GM20431 (cell line): ENCODE results near the gene GBE1.
"Not testable (repeated sequence)": the region's sequence is repeated elsewhere in the genome, so short reads cannot be mapped to it uniquely, and the experiment has no call there.

Source experiments
- in situ Hi-C: fragments of 300-500 bp; cut with MseI, MboI; formaldehyde crosslinking; loops from one replicate; pipeline ENCODE4 v1.15.0; 2020; ENCODE audit warnings: low sequenced_read_pairs; ENCODE audit not compliant: unreplicated experiment

GBE1 gene

DNA sequence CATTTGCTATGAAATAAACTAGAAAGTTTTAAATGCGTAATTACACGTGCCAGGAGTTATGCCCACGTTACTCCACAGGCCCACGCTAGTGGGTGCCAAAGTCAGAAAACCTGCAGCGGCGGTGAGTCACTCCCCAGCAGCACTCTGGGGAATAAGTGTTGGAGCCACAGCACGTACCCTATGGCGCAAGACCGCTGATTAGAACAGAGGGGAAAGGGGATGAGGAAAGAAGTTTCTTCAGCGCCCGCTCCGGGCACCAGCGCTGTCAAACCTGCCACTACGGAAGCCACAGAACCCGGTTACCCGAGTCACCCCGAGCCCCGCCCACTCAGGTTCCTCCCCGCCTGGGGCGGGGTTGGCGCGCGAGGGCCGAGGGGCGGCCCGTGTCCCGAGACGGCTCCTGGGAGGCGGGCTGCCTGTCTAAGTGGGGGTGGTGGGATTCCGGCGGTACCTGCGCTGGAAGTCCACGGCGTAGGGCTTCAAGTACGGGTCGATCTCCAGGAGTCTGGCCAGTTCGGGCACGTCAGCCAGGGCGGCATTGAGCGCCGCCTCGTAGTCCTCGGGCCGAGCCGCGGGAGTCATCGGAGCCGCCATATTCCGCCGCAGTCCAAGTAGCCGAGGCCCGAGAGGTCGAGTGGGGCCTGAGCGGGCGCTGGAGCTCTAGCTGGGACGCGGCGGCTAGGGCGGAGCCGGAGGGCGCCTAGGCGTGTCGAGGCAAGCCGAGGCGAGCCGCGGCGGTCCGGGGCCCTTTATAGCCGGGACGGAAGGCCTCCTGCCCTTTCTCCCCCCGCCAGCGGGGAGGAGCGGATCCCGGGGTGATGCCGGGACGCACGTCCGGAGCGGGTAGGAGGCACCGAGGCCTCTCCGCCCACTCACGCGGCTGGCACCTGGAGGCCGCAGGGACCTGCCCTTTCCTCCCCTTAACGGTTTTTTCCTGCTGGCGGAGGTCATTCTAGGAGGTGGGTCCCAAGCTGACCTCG is at the start of gene GBE1:
TSS of gene GBE1 (minus strand) at position 722 of the 980 bp plus-strand sequence. CDS start at position 594, 128 bp downstream.
- in situ Hi-C loops = no loop called here

DNA sequence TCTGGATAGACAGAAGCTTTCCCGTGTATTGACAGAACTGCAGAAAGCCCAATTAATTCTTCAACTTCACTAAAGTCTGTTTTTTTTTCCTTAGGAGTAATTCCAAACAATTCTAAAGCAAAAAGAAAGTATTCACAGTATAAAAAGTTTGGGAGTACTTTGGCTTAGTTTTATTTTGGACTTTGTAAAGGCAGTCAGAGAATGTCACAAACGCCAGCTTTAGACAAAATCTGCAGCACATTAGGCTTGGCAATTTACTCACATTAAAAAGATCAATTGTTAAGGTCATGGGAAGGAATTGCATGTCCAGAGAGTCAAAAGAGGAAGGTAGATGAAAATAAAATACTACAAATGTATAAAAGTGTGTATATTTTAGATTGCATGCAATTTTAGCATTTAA is 47.5 kb upstream of the GBE1 start:
- in situ Hi-C loops = no loop called here

DNA sequence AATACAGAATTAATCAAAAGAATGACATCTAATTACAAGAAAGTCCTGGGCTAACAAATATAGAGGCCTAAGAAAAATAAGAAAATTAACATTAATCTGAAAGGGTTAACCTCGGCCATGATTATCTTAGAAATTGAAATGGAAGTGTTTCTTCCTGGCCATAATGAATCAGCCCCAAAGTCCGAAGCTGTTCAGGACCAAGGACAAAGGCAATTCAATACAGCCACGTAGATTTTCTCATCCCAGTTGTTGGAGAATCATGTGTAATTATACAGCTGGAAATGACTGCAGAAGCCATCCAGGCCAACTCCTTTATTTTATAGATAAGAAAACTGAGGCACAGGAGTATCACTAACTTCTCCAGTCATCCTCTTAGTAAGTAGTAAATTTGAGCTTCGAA is 38.0 kb upstream of the GBE1 start:
- in situ Hi-C loops = no loop called here

DNA sequence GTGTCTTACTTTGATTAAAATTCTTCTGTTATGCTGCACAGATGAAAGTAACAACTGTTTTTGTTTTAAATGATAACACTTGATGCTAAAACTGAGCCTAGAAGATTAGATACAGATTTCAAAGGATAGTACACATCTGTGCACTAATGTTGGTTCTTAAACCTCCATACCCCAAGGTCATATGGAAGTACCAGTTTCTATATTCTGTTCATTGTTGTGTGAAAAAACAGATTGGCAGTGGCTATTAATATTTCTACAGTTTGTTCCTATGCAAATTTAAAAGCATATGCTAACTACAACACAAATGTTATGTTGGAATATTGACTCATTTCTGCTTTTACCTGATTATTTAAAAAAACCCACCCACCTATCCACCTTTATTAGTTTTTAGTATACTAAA is 32.0 kb upstream of the GBE1 start:
- in situ Hi-C loops = no loop called here

DNA sequence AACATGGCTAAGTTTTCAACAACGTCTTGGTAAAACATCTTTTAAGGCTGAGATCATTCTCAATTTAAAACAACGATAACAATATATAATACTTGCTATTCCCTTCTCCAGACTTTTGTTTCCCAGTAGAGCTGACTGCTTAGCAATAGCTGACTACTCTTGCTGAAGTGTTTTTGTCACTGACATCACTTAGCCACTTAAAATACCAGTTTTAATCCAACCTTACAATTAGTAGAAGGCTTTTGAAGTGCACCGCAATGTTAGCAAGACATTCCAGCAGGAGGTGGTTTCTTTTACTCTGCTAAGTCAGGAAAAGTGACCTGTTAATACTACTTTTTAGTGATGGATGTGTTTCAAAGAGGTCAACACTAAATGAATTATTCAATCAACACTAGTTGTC is 28.7 kb upstream of the GBE1 start:
- in situ Hi-C loops = no loop called here

DNA sequence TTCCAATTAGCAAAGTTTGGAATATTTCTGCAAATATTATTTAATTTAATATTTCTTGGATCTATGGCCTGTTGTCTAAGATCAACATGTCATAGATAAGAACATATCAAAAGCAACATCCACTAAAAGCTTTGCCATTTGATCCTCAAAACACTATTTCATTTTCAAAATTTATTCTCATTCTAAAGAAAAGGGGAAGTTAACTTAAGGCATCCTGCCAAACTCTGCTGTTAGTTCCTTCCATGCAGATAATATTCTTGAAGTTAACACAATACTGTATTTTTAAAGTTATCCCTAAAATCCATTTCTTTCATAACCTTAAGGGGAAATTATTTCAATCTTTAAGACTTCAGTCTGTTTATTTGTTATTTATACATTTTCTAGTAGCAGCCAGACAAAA is 28.2 kb upstream of the GBE1 start:
- in situ Hi-C loops = no loop called here

DNA sequence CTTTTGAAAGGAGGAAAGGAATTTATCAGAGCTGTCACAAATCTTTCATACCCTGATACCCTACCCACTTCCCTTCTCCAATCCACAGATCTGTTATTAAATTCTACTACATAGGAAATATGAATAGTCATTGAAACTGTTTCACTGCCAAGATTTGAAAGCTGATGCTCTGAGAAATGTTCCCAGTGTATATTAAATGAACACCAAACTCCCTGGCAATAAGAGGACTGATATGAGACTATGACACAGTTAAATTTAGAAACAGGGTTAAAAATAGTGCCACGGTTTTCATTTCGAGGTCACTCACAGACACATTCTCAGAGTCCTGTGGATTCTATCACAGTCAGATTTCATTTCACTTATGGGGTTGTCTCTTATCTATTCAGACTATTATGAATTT is 27.2 kb upstream of the GBE1 start:
- in situ Hi-C loops = no loop called here

DNA sequence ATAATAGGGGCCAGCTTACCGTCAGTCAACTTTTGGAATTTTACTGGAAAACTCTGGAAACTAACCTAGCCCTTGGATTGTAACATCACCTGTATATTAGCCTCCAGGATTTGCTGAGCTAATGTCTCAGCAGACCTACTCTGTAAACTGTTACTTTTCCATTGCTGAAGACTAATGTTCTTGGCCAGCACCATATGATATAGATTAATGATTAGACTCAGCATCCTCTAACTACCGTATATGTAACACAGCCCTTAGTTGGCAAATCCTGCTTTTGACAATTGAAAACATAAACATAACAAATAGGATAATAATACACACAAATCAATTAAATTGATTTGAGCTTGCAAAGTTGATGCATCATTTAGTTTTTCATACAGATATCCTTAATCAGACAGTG is 26.6 kb upstream of the GBE1 start:
- in situ Hi-C loops = no loop called here

DNA sequence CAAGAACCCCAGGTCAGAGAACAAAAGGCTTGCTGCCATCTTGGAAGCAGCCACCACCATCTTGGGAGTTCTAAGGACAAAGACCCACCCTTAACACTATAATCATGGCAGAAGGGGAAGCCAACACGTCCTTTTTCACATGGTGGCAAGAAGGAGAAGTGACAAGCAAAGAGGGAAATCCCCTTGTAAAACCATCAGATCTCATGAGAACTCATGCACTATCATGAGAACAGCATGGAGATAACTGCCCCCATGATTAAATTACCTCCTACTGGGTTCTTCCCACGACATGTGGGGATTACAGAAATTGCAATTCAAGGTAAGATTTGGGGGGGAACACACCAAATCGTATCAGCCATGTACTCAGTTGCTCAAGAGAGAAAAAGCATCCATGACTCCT is 21.1 kb upstream of the GBE1 start:
- in situ Hi-C loops = no loop called here

DNA sequence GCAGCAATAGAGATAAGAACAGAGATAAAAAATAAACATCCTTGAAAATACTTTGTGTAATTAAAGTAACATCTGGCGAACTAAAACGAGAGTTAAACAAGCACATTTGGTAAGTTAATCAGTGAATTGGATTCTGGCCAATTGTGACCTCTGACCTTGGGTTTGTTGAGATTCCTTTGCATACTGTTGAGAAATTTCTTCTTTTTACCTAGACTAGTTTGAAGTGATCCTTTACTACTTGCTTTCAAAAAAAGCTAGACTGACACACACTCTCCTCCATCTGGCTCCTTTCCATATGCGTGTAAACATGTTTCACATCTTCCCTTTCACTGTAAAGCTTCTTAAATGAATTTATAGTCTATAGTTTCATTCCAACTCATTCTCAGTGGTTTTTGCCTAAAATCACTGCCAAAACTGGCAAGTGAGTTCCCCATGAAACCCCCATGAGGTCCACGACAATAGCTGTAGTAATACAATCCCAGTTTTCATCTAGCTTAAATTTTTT is 17.3 kb upstream of the GBE1 start:
- in situ Hi-C loops = no loop called here

DNA sequence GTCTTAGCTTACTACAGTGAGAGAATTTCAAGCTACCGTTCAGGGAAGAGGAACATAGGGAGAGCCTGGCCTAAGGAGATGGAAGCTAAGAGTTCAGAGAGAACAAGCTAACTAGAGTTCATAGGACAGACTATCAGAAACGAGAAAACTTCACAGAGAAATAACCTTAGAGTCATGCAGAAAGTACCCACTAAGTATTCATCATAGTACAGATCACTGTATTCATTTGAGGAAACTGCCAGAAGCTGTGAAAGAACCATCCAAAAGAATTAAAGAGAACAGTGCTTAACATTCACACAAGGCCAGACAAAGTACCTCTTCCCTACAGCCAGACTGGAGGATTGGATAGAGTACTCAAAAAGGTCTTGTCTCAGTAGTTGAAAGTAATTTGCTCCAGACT is 15.2 kb upstream of the GBE1 start:
- in situ Hi-C loops = no loop called here

DNA sequence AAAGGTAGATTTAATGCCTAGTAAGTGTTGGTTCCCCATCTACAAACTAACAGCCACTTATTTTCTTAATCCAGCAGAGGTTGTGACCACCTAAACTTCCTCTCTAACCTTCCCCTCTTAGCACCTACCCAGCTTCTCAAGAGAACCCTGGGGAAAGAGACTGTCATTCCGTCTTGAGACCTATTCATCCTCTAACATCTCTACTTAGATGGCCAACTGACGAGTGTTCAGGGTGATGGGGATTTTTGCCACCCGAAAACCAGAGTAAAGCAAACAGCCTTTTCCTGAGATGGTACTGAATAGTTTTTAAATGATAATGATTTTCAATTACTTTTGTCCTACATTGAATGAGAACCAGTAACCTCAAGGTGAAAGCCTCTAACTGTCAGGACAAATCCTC is 9.3 kb upstream of the GBE1 start:
- in situ Hi-C loops = no loop called here

DNA sequence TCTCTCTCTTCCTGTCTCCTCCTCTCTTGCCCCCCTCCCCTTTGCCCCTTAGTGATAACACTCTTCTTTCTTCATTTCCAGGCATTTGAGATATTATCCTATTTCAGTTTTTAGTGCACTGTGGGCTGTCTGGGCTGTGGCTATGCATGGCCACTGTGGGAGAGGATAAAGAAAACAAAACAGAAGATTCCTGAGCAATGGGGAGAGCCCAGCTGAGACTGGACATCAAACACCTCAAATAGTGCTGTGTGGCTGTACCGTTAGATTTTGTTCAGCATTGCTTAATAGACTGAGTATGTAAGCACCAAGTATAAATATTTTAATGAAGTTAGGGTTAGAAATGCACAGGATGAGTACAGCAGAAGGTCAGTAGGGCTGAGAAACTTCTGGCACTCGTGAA is 7.9 kb upstream of the GBE1 start:
- in situ Hi-C loops = no loop called here

DNA sequence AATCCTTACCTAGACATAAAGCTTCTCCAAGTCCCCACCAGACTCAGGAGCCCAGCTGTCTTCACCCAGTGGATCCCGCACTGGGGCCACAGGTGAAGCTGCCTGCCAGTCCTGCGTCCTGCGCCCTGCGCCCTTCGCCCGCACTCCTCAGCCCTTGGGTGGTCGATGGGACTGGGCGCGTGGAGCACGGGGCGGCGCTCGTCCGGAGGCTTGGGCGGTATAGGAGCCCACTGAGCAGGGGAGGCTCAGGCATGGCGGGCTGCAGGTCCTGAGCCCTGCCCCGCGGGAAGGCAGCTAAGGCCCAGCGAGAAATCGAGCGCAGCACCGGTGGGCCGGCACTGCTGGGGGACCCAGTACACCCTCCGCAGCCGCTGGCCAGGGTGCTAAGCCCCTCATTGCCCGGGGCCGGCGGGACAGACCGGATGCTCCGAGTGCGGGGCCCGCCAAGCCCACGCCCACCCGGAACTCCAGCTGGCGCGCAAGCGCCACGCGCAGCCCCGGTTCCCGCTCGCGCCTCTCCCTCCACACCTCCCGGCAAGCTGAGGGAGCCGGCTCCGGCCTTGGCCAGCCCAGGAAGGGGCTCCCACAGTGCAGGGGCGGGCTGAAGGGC is 5.9 kb upstream of the GBE1 start:
- in situ Hi-C loops = not testable (repeated sequence)

DNA sequence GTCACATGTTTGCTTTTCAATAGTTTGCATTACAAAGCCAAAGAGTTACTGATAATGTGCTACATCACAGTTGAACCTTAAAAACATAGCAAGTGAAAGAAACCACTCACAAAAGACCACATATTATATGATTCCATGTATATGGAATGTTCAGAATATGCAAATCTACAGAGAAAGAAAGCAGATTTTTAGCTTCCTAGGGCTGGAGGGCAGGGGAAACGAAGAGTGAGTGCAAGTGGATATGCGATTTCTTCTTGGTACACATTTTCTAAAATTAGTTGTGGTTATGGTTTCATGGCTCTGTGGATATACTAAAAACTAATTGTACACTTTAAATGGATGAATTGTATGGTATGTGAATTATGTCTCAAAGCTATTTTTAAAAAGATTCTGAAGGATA is 4.0 kb upstream of the GBE1 start:
- in situ Hi-C loops = no loop called here

DNA sequence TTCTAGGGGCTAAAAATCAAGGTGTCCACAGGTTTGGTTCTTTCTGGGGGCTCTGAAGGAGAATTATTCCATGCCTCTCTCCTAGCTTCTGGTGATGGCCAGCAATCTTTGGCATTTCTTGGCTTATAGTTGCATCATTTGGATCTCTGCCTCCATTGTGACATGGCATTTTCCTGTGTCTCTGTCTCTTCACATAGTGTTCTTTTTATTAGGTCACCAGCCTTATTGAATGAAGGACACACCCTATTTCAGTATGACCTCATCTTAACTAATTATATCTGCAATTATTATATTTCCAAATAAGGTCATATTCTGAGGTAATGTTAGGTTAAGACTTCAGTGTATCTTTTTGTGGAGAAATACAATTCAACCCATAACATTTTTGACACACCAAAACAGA is 3.2 kb upstream of the GBE1 start:
- in situ Hi-C loops = no loop called here

DNA sequence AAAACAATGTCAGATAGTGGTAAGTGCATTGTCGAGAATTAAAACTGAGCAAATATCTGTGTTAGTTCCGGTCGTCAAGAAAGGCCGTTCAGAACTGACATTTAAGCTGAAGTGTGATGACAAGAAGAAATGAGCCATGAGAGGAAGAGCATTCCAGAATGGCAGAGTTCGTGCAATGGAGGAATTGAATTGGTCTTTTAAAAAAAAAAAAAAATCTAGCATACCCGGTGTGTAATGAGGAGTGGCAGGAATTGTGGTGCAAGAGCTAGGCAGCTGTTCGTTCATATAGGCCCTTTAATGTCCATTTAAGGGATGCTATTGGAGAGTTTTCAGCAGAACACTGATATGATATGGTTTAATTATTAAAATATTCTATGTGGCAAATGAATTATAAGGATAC is 2.6 kb upstream of the GBE1 start:
- in situ Hi-C loops = no loop called here

DNA sequence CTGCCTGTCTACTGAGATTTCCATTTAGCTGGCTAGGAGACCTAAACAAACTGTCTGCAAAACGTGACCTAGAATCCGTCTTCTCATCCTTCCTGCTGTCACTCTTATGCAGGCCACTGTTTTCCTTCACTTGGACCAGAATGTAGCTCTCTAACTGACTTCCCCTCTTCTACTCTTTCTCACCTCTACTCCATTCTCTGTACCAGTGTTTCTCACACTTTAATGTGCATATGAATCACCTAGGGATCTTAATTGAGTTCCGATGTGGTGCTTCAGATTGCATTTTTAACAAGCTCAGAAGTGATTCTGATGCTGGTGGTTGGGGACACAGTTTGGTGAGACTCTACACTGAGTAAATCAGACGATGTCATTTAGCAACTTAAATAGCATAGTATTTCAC is 1.6 kb upstream of the GBE1 start:
- in situ Hi-C loops = no loop called here

DNA sequence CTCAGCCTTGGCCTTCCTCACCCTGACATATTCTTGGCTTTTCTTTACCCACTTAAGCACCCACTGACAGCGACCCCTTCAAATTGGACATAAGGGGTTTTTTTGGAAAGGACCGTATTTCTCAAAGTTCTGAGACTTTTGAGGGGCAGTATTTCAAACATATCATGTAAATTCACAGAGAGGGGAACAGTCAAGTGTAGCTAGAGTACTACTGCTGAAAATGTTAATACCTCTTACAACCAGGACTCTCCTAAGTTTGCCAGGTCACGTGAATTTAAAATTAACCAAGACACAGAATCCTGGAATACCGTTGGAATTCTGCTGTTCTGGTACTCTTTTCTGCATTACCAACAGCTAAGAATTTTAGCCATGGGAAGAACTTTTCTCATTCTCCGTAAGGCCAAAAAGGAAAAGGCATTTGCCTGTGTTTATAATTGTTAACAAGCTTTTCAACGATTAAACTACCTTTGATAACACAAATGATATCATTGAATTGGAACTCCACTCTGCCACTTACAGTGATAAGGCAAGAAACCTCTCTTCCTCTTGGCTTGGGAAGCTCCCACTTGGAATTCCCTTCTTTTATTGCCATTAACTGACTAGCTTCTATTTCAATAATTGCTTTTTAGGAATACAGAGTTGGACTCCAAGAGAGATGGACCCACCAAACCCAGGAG is 597 bp upstream of the GBE1 start:
- in situ Hi-C loops = no loop called here

DNA sequence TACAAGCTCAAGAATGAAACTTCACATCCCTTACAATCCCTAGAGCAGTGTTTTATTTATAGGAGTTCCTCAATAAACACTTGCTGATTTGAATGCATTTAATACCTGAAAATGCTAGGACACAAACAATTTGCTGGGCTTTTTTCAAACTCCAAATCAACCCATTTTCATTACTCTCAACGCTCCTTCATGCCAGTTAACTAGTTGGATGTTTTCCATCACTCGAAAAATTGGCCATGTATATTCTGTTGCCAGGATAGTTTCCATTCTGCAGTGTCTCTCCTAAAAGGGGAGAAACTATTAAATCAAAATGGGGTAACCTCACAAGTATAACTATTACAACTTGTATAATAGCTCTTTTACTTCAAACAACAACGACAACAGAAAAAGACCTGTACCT is 1.2 kb downstream of the GBE1 start:
- in situ Hi-C loops = no loop called here

DNA sequence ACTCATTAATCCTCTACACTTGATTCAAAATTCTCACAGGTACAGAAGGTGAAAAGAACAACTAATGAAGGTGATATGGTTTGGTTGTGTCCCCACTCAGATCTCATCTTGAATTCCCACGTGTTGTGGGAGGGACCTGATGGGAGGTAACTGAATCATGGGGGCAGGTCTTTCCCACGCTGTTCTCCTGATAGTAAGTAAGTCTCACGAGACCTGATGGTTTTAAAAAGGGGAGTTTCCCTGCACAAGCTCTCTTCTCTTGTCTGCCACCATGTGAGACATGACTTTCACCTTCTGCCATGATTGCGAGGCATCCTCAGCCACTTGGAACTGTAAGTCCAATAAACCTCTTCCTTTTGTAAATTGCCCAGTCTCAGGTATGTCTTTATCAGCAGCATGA is 2.7 kb downstream of the GBE1 start:
- in situ Hi-C loops = not testable (repeated sequence)
